PC-9 (cell line): Measurements from ENCODE around the gene NTM. TPM values are rescaled to one million over a fixed set of nuclear protein-coding genes. Genes with fewer than 3 reads are reported as not detected.

Source experiments
- BruUV-seq: library from RNA; stranded (reverse); fragments of 400-500 nt; replicated peaks from 2 replicates; lab custom pipeline; 2021; lab: Mats Ljungman, UMichigan
- CTCF ChIA-PET: fragments of 300-600 bp; sonication (Branson Sonifier 250); formaldehyde crosslinking; loops from one replicate; lab custom pipeline; 2022; ENCODE audit warnings: antibody characterized with exemption; lab: Charles Lee
- POLR2A ChIA-PET: fragments of 300-600 bp; sonication (Branson Sonifier 250); formaldehyde crosslinking; loops from one replicate; lab custom pipeline; 2022; ENCODE audit warnings: antibody characterized with exemption; ENCODE audit not compliant: unreplicated experiment; lab: Charles Lee
- DNase-seq, 2 experiments: peaks; one replicate each; pipeline versions ENCODE4 v3.0.0 to v3.0.0-alpha.2; 2015 to 2022; ENCODE audit warnings: mixed read lengths in 1 of 2
- H2AFZ ChIP-seq: fragments of 200-600 bp; sonication (generic); 2 replicates; pipeline ENCODE4 v1.8.1; 2017; ENCODE audit warnings: antibody characterized with exemption
- H3F3A ChIP-seq: fragments of 200-600 bp; sonication (generic); 2 replicates; pipeline ENCODE4 v1.8.1; 2017; ENCODE audit warnings: antibody characterized with exemption, mild to moderate bottlenecking, low read depth; ENCODE audit not compliant: insufficient read depth
- H3K27ac ChIP-seq: fragments of 200-600 bp; sonication (generic); 2 replicates; pipeline ENCODE4 v1.6.1; 2016; ENCODE audit warnings: mixed run types
- H3K27me3 ChIP-seq: fragments of 200-600 bp; sonication (generic); 2 replicates; pipeline ENCODE4 v1.6.1; 2016; ENCODE audit warnings: low read depth, mixed run types; ENCODE audit not compliant: insufficient read depth
- H3K36me3 ChIP-seq: fragments of 200-600 bp; sonication (generic); 2 replicates; pipeline ENCODE4 v1.6.1; 2016; ENCODE audit warnings: low read depth, mixed run types
- H3K4me1 ChIP-seq: fragments of 200-600 bp; sonication (generic); replicated peaks from 2 replicates; pipeline ENCODE4 v1.6.1; 2016; ENCODE audit warnings: mixed run types; ENCODE audit not compliant: insufficient read depth
- H3K4me2 ChIP-seq: fragments of 200-600 bp; sonication (generic); 2 replicates; pipeline ENCODE4 v1.6.1; 2017; ENCODE audit warnings: mixed run types
- H3K4me3 ChIP-seq: fragments of 200-600 bp; sonication (generic); 2 replicates; pipeline ENCODE4 v1.6.1; 2016; ENCODE audit warnings: mixed run types
- H3K79me2 ChIP-seq: fragments of 200-600 bp; sonication (generic); 2 replicates; pipeline ENCODE4 v1.6.1; 2017; ENCODE audit warnings: low read depth, mixed run types
- H3K9me2 ChIP-seq: fragments of 200-600 bp; sonication (generic); 2 replicates; pipeline ENCODE4 v1.8.1; 2017; ENCODE audit warnings: mild to moderate bottlenecking; ENCODE audit not compliant: insufficient read depth
- H3K9me3 ChIP-seq: fragments of 200-600 bp; sonication (generic); 2 replicates; pipeline ENCODE4 v1.8.1; 2016; ENCODE audit warnings: low read depth; ENCODE audit not compliant: insufficient read depth
- H4K20me1 ChIP-seq: fragments of 200-600 bp; sonication (generic); 2 replicates; pipeline ENCODE4 v1.8.1; 2017; ENCODE audit not compliant: insufficient read depth
- CTCF ChIP-seq: fragments of 200-600 bp; sonication (generic); conservative IDR thresholded peaks from 2 replicates; pipeline ENCODE4 v1.6.1; 2017; ENCODE audit warnings: mixed run types, antibody characterized with exemption, mild to moderate bottlenecking, moderate library complexity
- EZH2 ChIP-seq: fragments of 200-600 bp; sonication (generic); IDR thresholded peaks from 2 replicates; pipeline ENCODE4 v1.8.0; 2017; ENCODE audit warnings: antibody characterized with exemption, low read depth
- intact Hi-C: fragments of 100-400 bp; cut with micrococcal nuclease; formaldehyde crosslinking; loops from one replicate; pipeline ENCODE4 v1.10.0; 2022; ENCODE audit not compliant: unreplicated experiment
- total RNA-seq: library from RNA; stranded (reverse); gene quantifications from 2 replicates; pipeline ENCODE4 v1.2.3, GENCODE V29; 2021

The NTM gene
- total RNA-seq, 1 experiment from 2014 or later, result not detected

GRCh38 chr11:131977231-131977630 lies 606.8 kb downstream of the NTM start:
- Histone ChIP-seq H3K79me2 (no peaks in the 10 kb centered on the region), H3F3A (no peaks in the 10 kb centered on the region), H4K20me1 (no peaks in the 10 kb centered on the region), H3K4me2 (no peak overlapping the region), H3K9me3 (no peaks in the 10 kb centered on the region), H3K36me3 (no peaks in the 10 kb centered on the region), H3K4me1 (no peaks in the 10 kb centered on the region), H3K9me2 (no peaks in the 10 kb centered on the region), H3K4me3 (no peak overlapping the region), H3K27me3 (no peaks in the 10 kb centered on the region; the same call in 1 of the 2 replicates), H2AFZ (no peak overlapping the region), H3K27ac (no peak overlapping the region)
- POLR2A ChIA-PET, result no interaction called here
- TF ChIP-seq CTCF (no peak), EZH2 (no peak)
- no TSS peak for BruUV-seq
- intact Hi-C loops, result no loop called here
- no peak for DNase-seq
- CTCF ChIA-PET, result no interaction called here

- Histone ChIP-seq H3K27me3 (no peaks in the 10 kb centered on the region; the same call in 1 of the 2 replicates), H3F3A (no peaks in the 10 kb centered on the region), H3K9me3 (no peaks in the 10 kb centered on the region), H3K4me2 (no peak overlapping the region), H4K20me1 (no peaks in the 10 kb centered on the region), H3K4me1 (no peaks in the 10 kb centered on the region), H2AFZ (no peak overlapping the region), H3K27ac (no peak overlapping the region), H3K9me2 (no peaks in the 10 kb centered on the region; the same call in 1 of the 2 replicates), H3K36me3 (no peaks in the 10 kb centered on the region), H3K4me3 (no peak overlapping the region), H3K79me2 (no peaks in the 10 kb centered on the region)
- ChIA-PET CTCF (no interaction called here), POLR2A (no interaction called here)
- TF ChIP-seq CTCF, result no peak
- no peak for TF ChIP-seq EZH2
- DNase-seq, result no peak
- intact Hi-C loops, result no loop called here
- no TSS peak for BruUV-seq
Measured at GRCh38 chr11:131977854-131978253, 607.4 kb downstream of the NTM start.

- POLR2A ChIA-PET, result no interaction called here
- no TSS peak for BruUV-seq
Measured at GRCh38 chr11:131978351-131978750, 607.9 kb downstream of the NTM start.

More at GRCh38 chr11:131978351-131978750, 607.9 kb downstream of the NTM start:
- Histone ChIP-seq H3K36me3 (no peaks in the 10 kb centered on the region), H3K27ac (no peak overlapping the region), H3K4me2 (no peak overlapping the region), H3F3A (no peaks in the 10 kb centered on the region), H3K79me2 (no peaks in the 10 kb centered on the region), H4K20me1 (no peaks in the 10 kb centered on the region), H3K4me3 (no peak overlapping the region), H2AFZ (no peak overlapping the region), H3K27me3 (no peaks in the 10 kb centered on the region; the same call in 1 of the 2 replicates), H3K9me3 (no peaks in the 10 kb centered on the region), H3K4me1 (no peaks in the 10 kb centered on the region), H3K9me2 (no peaks in the 10 kb centered on the region; the same call in 1 of the 2 replicates)
- CTCF ChIA-PET, result no interaction called here
- TF ChIP-seq EZH2, result no peak
- no peak for TF ChIP-seq CTCF
- no peak for DNase-seq
- intact Hi-C loops, result no loop called here
